ENCODE measurements around the gene ZNF648.

Gene ZNF648

DNA sequence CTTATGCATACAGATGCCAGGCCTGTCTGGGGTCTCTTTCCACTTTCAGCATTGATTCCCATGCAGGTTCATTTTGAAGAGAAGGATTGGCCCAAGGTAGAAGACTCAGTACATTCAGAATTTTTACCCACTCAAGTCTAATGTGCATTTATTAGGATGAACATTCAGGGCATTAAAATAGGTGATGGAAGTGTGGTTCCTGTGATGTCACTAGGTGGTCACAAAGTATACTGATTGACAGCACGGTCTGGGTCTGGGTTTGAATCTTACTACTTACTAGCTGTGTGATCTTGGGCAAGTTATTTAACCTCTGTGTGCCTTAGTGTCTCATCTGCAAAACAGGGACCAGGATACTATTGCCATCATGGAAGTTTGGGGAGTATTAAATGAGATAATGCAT, 711 bp upstream of the ZNF648 start:
- H3K4me3 ChIP-seq (ENCODE audit: low read depth, low read length): no peak overlapping the region
- TF ChIP-seq, protein P1, sequence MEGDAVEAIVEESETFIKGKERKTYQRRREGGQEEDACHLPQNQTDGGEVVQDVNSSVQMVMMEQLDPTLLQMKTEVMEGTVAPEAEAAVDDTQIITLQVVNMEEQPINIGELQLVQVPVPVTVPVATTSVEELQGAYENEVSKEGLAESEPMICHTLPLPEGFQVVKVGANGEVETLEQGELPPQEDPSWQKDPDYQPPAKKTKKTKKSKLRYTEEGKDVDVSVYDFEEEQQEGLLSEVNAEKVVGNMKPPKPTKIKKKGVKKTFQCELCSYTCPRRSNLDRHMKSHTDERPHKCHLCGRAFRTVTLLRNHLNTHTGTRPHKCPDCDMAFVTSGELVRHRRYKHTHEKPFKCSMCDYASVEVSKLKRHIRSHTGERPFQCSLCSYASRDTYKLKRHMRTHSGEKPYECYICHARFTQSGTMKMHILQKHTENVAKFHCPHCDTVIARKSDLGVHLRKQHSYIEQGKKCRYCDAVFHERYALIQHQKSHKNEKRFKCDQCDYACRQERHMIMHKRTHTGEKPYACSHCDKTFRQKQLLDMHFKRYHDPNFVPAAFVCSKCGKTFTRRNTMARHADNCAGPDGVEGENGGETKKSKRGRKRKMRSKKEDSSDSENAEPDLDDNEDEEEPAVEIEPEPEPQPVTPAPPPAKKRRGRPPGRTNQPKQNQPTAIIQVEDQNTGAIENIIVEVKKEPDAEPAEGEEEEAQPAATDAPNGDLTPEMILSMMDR (IDR thresholded peaks at IDR 0.05; ENCODE audit: borderline replicate concordance, insufficient read depth, low read depth, low read length): no peak

- TF ChIP-seq, protein P1 (IDR thresholded peaks at IDR 0.05; ENCODE audit: borderline replicate concordance, insufficient read depth, low read depth, low read length): no peak
- no peak overlapping the region for H3K4me3 ChIP-seq (ENCODE audit: low read depth, low read length)
These were observed 635 bp downstream of the ZNF648 start for GRCh38 chr1:182060877-182061276.

GRCh38 chr1:182059936-182060335, 1.6 kb downstream of the ZNF648 start:
- no peak overlapping the region for H3K4me3 ChIP-seq (ENCODE audit: low read depth, low read length)
- TF ChIP-seq, protein P1 (IDR thresholded peaks at IDR 0.05; ENCODE audit: borderline replicate concordance, insufficient read depth, low read depth, low read length): no peak

- H3K4me3 ChIP-seq (ENCODE audit: low read depth, low read length): no peak overlapping the region
- TF ChIP-seq, protein P1 (IDR thresholded peaks at IDR 0.05; ENCODE audit: borderline replicate concordance, insufficient read depth, low read depth, low read length): no peak
These were observed 4.7 kb downstream of the ZNF648 start for GRCh38 chr1:182056601-182057366.

DNA sequence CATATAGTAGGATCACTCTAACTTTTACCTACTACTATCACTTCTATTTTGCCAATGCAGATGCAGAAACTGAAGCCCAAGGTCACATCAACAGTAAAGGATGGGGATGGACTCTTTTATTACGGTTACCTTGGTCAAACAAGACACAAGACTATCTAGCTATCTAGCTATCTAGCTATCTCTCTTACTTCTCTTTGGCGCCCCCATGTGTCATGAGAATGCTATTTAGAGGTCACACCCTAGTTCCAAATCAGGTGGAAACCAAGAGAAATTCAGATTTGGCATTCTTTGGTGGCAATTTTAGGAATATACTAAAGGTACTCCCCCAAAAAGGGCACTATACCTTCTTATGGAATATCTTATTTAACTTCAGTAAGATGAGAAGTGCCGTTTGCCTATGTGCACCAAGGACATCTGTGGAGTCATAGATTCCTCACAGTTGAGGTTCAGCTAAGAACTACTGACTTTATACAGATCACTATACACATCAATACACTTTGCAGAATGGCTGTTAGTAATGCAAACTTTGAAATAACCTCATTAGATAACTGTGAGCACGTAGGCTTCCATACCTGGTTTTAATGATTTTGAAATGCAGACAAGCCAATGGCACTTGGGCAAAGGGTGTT, 6.7 kb downstream of the ZNF648 start:
- H3K4me3 ChIP-seq (ENCODE audit: low read depth, low read length): no peak overlapping the region
- TF ChIP-seq, protein P1 (IDR thresholded peaks at IDR 0.05; ENCODE audit: borderline replicate concordance, insufficient read depth, low read depth, low read length): peak; percentile 62

GRCh38 chr1:182052355-182052754, 9.2 kb downstream of the ZNF648 start:
- no peak overlapping the region for H3K4me3 ChIP-seq (ENCODE audit: low read depth, low read length)
- TF ChIP-seq, protein P1 (IDR thresholded peaks at IDR 0.05; ENCODE audit: borderline replicate concordance, insufficient read depth, low read depth, low read length): no peak

DNA sequence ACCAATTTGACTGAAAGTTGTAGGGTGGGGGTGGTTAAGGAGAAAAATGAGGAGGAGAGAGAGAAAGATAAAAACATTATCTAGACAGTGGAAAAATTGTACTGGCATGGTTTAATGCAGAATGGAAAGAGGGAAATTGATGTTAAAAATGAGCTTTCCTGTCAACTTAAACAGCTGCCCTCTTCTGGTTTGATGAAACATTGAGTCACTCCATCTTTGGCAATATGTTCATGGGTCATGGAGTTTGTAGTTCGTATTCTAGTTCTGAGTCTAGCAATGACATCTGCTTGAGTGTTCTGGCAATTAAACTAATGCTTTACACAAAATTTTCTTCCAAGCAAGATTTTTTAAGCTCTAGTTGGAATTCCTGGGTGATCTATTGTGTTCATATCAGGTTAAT, 9.6 kb downstream of the ZNF648 start:
- TF ChIP-seq, protein P1 (IDR thresholded peaks at IDR 0.05; ENCODE audit: borderline replicate concordance, insufficient read depth, low read depth, low read length): no peak
- H3K4me3 ChIP-seq (ENCODE audit: low read depth, low read length): no peak overlapping the region

All from GM12875 (cell line).